ENCODE measurements around the gene ARHGEF10L.

- TF ChIP-seq CTCF (conservative IDR thresholded peaks at IDR 0.05; ENCODE audit: low read depth, low read length), result no peak
- no peak for TF ChIP-seq EZH2phosphoT487 (IDR thresholded peaks at IDR 0.05; ENCODE audit: borderline replicate concordance, low read length)
These were observed 63.8 kb downstream of the ARHGEF10L start for GRCh38 chr1:17603091-17603841.

All from PC-3 (cell line).